SU-DHL-6 (cell line): Measurements from ENCODE around the gene MACF1.
A peak's percentile ranks its signal among the peaks of the same experiment; 100 is the strongest.

Source experiments
- H2AFZ ChIP-seq: fragments of 200-600 bp; sonication (generic); 2 replicates; pipeline ENCODE4 v1.6.1; 2014; ENCODE audit warnings: low read depth, mild to moderate bottlenecking, moderate library complexity, mixed read lengths, antibody characterized with exemption, low read length; ENCODE audit not compliant: severe bottlenecking
- H3F3A ChIP-seq: fragments of 200-600 bp; shearing (Covaris generic); 2 replicates; pipeline ENCODE4 v1.6.0; 2016; ENCODE audit warnings: antibody characterized with exemption, mild to moderate bottlenecking; ENCODE audit not compliant: insufficient read depth
- H3K27ac ChIP-seq: fragments of 200-600 bp; sonication (generic); 2 replicates; pipeline ENCODE4 v1.5.1; 2016; ENCODE audit warnings: low read depth, mild to moderate bottlenecking, low read length, moderate library complexity, mixed read lengths
- H3K27me3 ChIP-seq: fragments of 200-600 bp; sonication (generic), shearing (Covaris generic); 2 replicates; pipeline ENCODE4 v1.6.0; 2014; ENCODE audit warnings: mild to moderate bottlenecking, low read length
- H3K36me3 ChIP-seq: fragments of 200-600 bp; sonication (generic); 2 replicates; pipeline ENCODE4 v1.6.1; 2014; ENCODE audit warnings: mild to moderate bottlenecking, low read length, mixed read lengths
- H3K4me2 ChIP-seq: fragments of 300-600, 200-600 bp; shearing (Covaris generic), sonication (generic); 2 replicates; pipeline ENCODE4 v1.6.0; 2014; ENCODE audit warnings: low read length, low read depth, mild to moderate bottlenecking; ENCODE audit not compliant: poor library complexity, severe bottlenecking
- H3K4me3 ChIP-seq: fragments of 200-600 bp; sonication (generic); 2 replicates; pipeline ENCODE4 v1.5.1; 2014; ENCODE audit warnings: antibody characterized with exemption, low read length, mild to moderate bottlenecking, mixed read lengths; ENCODE audit not compliant: insufficient read depth, poor library complexity, severe bottlenecking
- H3K79me2 ChIP-seq: fragments of 200-600 bp; sonication (generic); 2 replicates; pipeline ENCODE4 v1.6.1; 2014; ENCODE audit warnings: mild to moderate bottlenecking, low read length, moderate library complexity; ENCODE audit not compliant: insufficient read depth
- H3K9ac ChIP-seq: fragments of 200-600 bp; sonication (generic); 2 replicates; pipeline ENCODE4 v1.7.0; 2014; ENCODE audit warnings: mild to moderate bottlenecking, low read length
- H3K9me2 ChIP-seq: fragments of 200-600 bp; sonication (generic); replicated peaks from 2 replicates; pipeline ENCODE4 v1.6.1; 2014; ENCODE audit warnings: low read length; ENCODE audit not compliant: insufficient read depth
- H3K9me3 ChIP-seq: fragments of 200-600 bp; sonication (generic); 2 replicates; pipeline ENCODE4 v1.6.1; 2014; ENCODE audit warnings: low read length, mixed read lengths; ENCODE audit not compliant: insufficient read depth
- H4K20me1 ChIP-seq: fragments of 200-600 bp; sonication (generic); 2 replicates; pipeline ENCODE4 v1.6.1; 2014; ENCODE audit warnings: low read depth, mild to moderate bottlenecking, antibody characterized with exemption, low read length, moderate library complexity, mixed read lengths
- EZH2phosphoT487 ChIP-seq: fragments of 200-600 bp; sonication (generic), shearing (Covaris generic); conservative IDR thresholded peaks from 2 replicates; pipeline ENCODE4 v1.6.1; 2018; ENCODE audit warnings: mild to moderate bottlenecking, antibody characterized with exemption, low read length, moderate library complexity, mixed read lengths
- TF ChIP-seq, protein P1 (sequence below): fragments of 200-600 bp; sonication (generic); IDR thresholded peaks from one replicate; pipeline ENCODE4 v1.5.1; 2017; ENCODE audit warnings: antibody characterized with exemption, mild to moderate bottlenecking, low read length, moderate library complexity; ENCODE audit not compliant: insufficient read depth, poor library complexity, severe bottlenecking

Gene MACF1

GRCh38 chr1:39270368-39270767, 65.9 kb downstream of the MACF1 start:
- TF ChIP-seq, protein P1, sequence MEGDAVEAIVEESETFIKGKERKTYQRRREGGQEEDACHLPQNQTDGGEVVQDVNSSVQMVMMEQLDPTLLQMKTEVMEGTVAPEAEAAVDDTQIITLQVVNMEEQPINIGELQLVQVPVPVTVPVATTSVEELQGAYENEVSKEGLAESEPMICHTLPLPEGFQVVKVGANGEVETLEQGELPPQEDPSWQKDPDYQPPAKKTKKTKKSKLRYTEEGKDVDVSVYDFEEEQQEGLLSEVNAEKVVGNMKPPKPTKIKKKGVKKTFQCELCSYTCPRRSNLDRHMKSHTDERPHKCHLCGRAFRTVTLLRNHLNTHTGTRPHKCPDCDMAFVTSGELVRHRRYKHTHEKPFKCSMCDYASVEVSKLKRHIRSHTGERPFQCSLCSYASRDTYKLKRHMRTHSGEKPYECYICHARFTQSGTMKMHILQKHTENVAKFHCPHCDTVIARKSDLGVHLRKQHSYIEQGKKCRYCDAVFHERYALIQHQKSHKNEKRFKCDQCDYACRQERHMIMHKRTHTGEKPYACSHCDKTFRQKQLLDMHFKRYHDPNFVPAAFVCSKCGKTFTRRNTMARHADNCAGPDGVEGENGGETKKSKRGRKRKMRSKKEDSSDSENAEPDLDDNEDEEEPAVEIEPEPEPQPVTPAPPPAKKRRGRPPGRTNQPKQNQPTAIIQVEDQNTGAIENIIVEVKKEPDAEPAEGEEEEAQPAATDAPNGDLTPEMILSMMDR, result no peak
- TF ChIP-seq EZH2phosphoT487, result no peak
- Histone ChIP-seq H3K9me2 (no peaks in the 10 kb centered on the region), H3K4me2 (no peak overlapping the region), H3F3A (no peaks in the 10 kb centered on the region; the same call in 1 of the 2 replicates), H3K79me2 (peaks cover 75% of the 10 kb centered on the region), H3K9ac (no peak overlapping the region), H3K36me3 (no peaks in the 10 kb centered on the region), H3K4me3 (no peak overlapping the region), H3K27ac (0 out of 2 replicates have a peak overlapping the region, but pooled peaks have one; percentile 3), H3K9me3 (no peaks in the 10 kb centered on the region), H2AFZ (no peak overlapping the region), H3K27me3 (no peaks in the 10 kb centered on the region), H4K20me1 (peaks cover 10% of the 10 kb centered on the region; the same call in 1 of the 2 replicates)

DNA sequence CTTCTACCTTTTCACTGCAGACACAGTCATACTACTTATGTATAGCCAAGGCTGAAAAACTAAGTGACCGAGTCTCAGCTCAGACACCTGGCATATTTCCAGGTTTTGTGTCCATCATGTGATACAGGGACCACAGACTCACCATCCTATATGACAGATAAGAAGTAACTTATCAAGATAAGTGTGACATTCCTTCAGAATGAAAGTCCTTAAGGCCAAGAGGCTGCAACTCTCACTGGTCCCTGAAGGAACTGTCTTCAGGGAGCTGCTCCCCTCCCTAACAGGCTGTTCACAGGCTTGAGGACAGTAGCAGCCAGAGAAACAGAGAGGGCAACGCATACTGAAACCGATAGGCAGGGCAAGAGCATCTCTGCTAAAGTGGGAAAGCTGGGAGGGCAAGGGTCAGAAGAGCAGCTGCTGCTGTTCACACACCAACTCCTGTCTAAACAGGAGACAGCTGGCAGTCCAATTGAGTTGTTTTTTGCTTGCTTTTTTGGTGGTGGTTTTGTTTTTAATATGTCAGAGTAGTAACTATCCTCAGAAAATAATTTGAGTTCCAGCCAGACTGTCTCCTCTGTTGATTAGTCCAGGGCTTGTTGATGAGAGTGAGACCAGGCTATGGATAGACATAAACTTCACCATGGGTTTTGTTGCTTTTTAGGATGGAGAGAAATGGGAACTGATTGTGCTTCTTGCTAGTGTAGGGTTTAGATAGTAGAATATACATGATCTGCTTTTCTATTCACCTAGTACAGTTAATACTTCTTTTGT, 67.7 kb downstream of the MACF1 start:
- H3K4me2 ChIP-seq, result no peak overlapping the region
- peaks cover 21% of the 10 kb centered on the region; the same call in 1 of the 2 replicates for H4K20me1 ChIP-seq
- H3K27ac ChIP-seq, result peak overlapping the region; percentile 7; the same call in 1 of the 2 replicates
- no peaks in the 10 kb centered on the region; the same call in 1 of the 2 replicates for H3F3A ChIP-seq
- H2AFZ ChIP-seq, result no peak overlapping the region
- no peak overlapping the region for H3K4me3 ChIP-seq
- no peaks in the 10 kb centered on the region for H3K9me2 ChIP-seq
- H3K9me3 ChIP-seq, result no peaks in the 10 kb centered on the region
- no peaks in the 10 kb centered on the region for H3K27me3 ChIP-seq
- TF ChIP-seq EZH2phosphoT487, result no peak
- TF ChIP-seq, protein P1, result no peak
- H3K79me2 ChIP-seq, result peaks cover 75% of the 10 kb centered on the region
- no peak overlapping the region for H3K9ac ChIP-seq
- no peaks in the 10 kb centered on the region for H3K36me3 ChIP-seq

GRCh38 chr1:39272798-39273469, 68.4 kb downstream of the MACF1 start:
- no peaks in the 10 kb centered on the region; the same call in 1 of the 2 replicates for H3F3A ChIP-seq
- no peak overlapping the region for H3K4me3 ChIP-seq
- no peak overlapping the region for H3K4me2 ChIP-seq
- TF ChIP-seq EZH2phosphoT487, result no peak
- TF ChIP-seq, protein P1, result no peak
- no peak overlapping the region for H2AFZ ChIP-seq
- H3K27me3 ChIP-seq, result no peaks in the 10 kb centered on the region
- H4K20me1 ChIP-seq, result peaks cover 25% of the 10 kb centered on the region; the same call in 1 of the 2 replicates
- H3K79me2 ChIP-seq, result peaks cover 70% of the 10 kb centered on the region
- H3K9me3 ChIP-seq, result no peaks in the 10 kb centered on the region
- no peaks in the 10 kb centered on the region for H3K36me3 ChIP-seq
- no peaks in the 10 kb centered on the region for H3K9me2 ChIP-seq
- H3K9ac ChIP-seq, result no peak overlapping the region
- no peak overlapping the region for H3K27ac ChIP-seq
